B cell (primary cell): Measurements from ENCODE around the gene MRTFB. TPM values are rescaled to one million over a fixed set of nuclear protein-coding genes. Genes with fewer than 3 reads are reported as not detected.

Source experiments
- ATAC-seq: fragments of 200-7000 bp; cut with Tn5 transposase; one replicate; pipeline ENCODE4 v1.10.0; 2021; ENCODE audit warnings: low read depth, mild to moderate bottlenecking, moderate number of reproducible peaks, moderate library complexity
- CTCF ChIA-PET: fragments of 350-600 bp; sonication (Branson Sonifier 250); formaldehyde crosslinking; loops from one replicate; lab custom pipeline; 2021; ENCODE audit warnings: antibody characterized with exemption, inconsistent platforms; lab: Charles Lee
- POLR2A ChIA-PET: fragments of 350-600 bp; sonication (Branson Sonifier 250); formaldehyde crosslinking; loops from one replicate; lab custom pipeline; 2021; ENCODE audit warnings: antibody characterized with exemption; lab: Charles Lee
- DNase-seq: peaks from one replicate; pipeline ENCODE4 v3.0.0; 2013
- H2AFZ ChIP-seq: 2 replicates; pipeline ENCODE4 v1.6.1; 2012; ENCODE audit warnings: mild to moderate bottlenecking, low read depth, low read length; ENCODE audit not compliant: insufficient read depth, poor library complexity, severe bottlenecking
- H3K27ac ChIP-seq, 2 donors: 1 replicate in 1 of 2; 2 replicates in 1 of 2; pipeline ENCODE4 v1.5.1; 2012 to 2013; ENCODE audit warnings: low read length in 2 of 2, mild to moderate bottlenecking in 2 of 2, moderate library complexity in 1 of 2
- H3K27me3 ChIP-seq, 4 experiments: fragments of 200-600 bp in 1 of 4; sonication (generic) in 1 of 4; replicated peaks in 1 of 4; 1 replicate in 2 of 4; 2 replicates in 2 of 4; pipeline versions ENCODE4 v1.6.1 to v1.7.0; 2013 to 2016; ENCODE audit warnings: low read length in 3 of 4, mild to moderate bottlenecking in 2 of 4, mixed read lengths in 1 of 4, moderate library complexity in 1 of 4; ENCODE audit not compliant: insufficient read depth in 4 of 4, control insufficient read depth in 3 of 4; ENCODE audit errors: control extremely low read depth in 1 of 4
- H3K36me3 ChIP-seq, 2 experiments: replicated peaks in 1 of 2; 1 replicate in 1 of 2; 2 replicates in 1 of 2; pipeline versions ENCODE4 v1.6.1 to v1.7.1; 2013; ENCODE audit warnings: low read length in 1 of 2; ENCODE audit not compliant: insufficient read depth in 2 of 2, control insufficient read depth in 1 of 2; ENCODE audit errors: control extremely low read depth in 1 of 2, extremely low read depth in 1 of 2
- H3K4me1 ChIP-seq, 2 donors: fragments of 200-600 bp in 1 of 2; sonication (generic) in 1 of 2; 1 replicate in 1 of 2; 2 replicates in 1 of 2; pipeline versions ENCODE4 v1.5.1 to v1.6.1; 2013 to 2017; ENCODE audit warnings: low read length in 2 of 2; ENCODE audit not compliant: control insufficient read depth in 2 of 2, insufficient read depth in 2 of 2
- H3K4me2 ChIP-seq: replicated peaks from 2 replicates; pipeline ENCODE3; 2012; ENCODE audit warnings: mild to moderate bottlenecking, low read depth, low read length; ENCODE audit not compliant: poor library complexity, severe bottlenecking
- H3K4me3 ChIP-seq, 5 experiments: fragments of 200-600 bp in 1 of 5; sonication (generic) in 1 of 5; 1 replicate in 3 of 5; 2 replicates in 2 of 5; pipeline versions ENCODE4 v1.5.1 to v1.7.0; 2011 to 2016; ENCODE audit warnings: low read length in 4 of 5, mild to moderate bottlenecking in 4 of 5, low read depth in 2 of 5, control low read depth in 1 of 5, moderate library complexity in 1 of 5; ENCODE audit not compliant: insufficient read depth in 1 of 5; ENCODE audit errors: control extremely low read depth in 1 of 5, extremely low read depth in 1 of 5
- H3K79me2 ChIP-seq: fragments of 200-600 bp; sonication (generic); one replicate; pipeline ENCODE4 v1.6.0; 2016; ENCODE audit warnings: low read length; ENCODE audit not compliant: control insufficient read depth, insufficient read depth
- H3K9ac ChIP-seq: fragments of 200-600 bp; sonication (generic); 2 replicates; pipeline ENCODE4 v1.6.1; 2017; ENCODE audit warnings: mild to moderate bottlenecking, low read length, moderate library complexity
- H3K9me3 ChIP-seq, 3 donors: one replicate each; pipeline versions ENCODE4 v1.6.1 to v1.7.1; 2013; ENCODE audit warnings: low read length in 2 of 3; ENCODE audit not compliant: control insufficient read depth in 2 of 3, insufficient read depth in 1 of 3; ENCODE audit errors: control extremely low read depth in 1 of 3
- H4K20me1 ChIP-seq: 2 replicates; pipeline ENCODE4 v1.6.0; 2012; ENCODE audit warnings: mild to moderate bottlenecking, low read length; ENCODE audit not compliant: insufficient read depth, control insufficient read depth, poor library complexity, severe bottlenecking
- H3K27ac Mint-ChIP-seq: one replicate; pipeline ENCODE4 v1.8.0; 2021; ENCODE audit warnings: mixed read lengths
- H3K27me3 Mint-ChIP-seq: one replicate; pipeline ENCODE4 v1.8.0; 2021; ENCODE audit warnings: mixed read lengths
- H3K4me1 Mint-ChIP-seq: one replicate; pipeline ENCODE4 v1.8.0; 2021; ENCODE audit warnings: mixed read lengths
- H3K4me3 Mint-ChIP-seq: one replicate; pipeline ENCODE4 v1.8.0; 2021; ENCODE audit warnings: mixed read lengths
- H3K9me3 Mint-ChIP-seq: one replicate; pipeline ENCODE4 v1.8.0; 2022; ENCODE audit warnings: mixed read lengths; ENCODE audit not compliant: insufficient read depth
- EZH2 ChIP-seq: IDR thresholded peaks from 2 replicates; pipeline ENCODE4 v1.6.1; 2012; ENCODE audit warnings: borderline replicate concordance, low read depth, mild to moderate bottlenecking, moderate library complexity, low read length; ENCODE audit not compliant: insufficient read depth, poor library complexity, severe bottlenecking
- WGBS: methylation state at CpG from one replicate; pipeline ENCODE4 v1.1.5; 2013; ENCODE audit warnings: missing lambda C conversion rate; ENCODE audit not compliant: insufficient coverage; 5-methylcytosine and 5-hydroxymethylcytosine counted together
- intact Hi-C: fragments of 100-400 bp; cut with micrococcal nuclease; formaldehyde crosslinking; loops from one replicate; pipeline ENCODE4 v1.10.0; 2022
- polyA plus RNA-seq: library from polyadenylated mRNA; depleted of rRNA; stranded (reverse); fragments of >200 nt; gene quantifications from 2 replicates; pipeline ENCODE4 v1.2.3, GENCODE V29; 2012
- total RNA-seq, 2 donors: library from RNA; stranded (reverse); fragments of 120-200 nt in 1 of 2; gene quantifications; 1 replicate in 1 of 2; 2 replicates in 1 of 2; pipeline versions ENCODE4 v1.2.3 to v1.2.4, GENCODE V29; 2013 to 2022
- TF ChIP-seq, protein P1 (sequence below): fragments of 200-600 bp; IDR thresholded peaks from one replicate; pipeline ENCODE4 v1.8.0; 2022; ENCODE audit warnings: antibody characterized with exemption, mild to moderate bottlenecking

MRTFB gene
- total and polyA plus RNA-seq, 2 donors (not counting 1 experiment from before 2014, with no cell fraction given), result 6.6 to 39.5 TPM

DNA sequence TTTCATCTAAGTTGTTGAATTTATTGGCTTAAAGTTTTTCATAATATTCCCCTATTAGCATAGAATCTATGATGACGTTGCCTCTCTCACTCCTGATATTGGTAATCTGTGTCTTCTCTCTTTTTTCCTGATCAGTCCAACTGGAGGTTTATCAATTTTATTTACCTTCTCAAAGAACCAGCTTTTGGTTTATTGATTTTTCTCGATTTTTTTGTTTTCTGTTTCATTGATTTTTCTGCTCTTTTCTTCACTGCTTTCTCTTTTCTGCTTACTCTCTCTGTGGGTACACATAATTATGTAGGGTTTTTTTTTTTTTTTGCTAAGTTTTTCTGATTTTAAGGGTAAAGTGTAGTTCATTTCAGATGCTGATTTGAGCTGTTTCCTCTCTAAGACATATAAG lies 29.7 kb downstream of the MRTFB start:
- Histone ChIP-seq H3K27ac (no peak overlapping the region), H4K20me1 (no peaks in the 10 kb centered on the region), H3K36me3 (no peaks in the 10 kb centered on the region), H3K9me3 (peaks cover 0 to 5% (median 0%) of the 10 kb centered on the region in 3 donors), H3K27me3 (no peaks in the 10 kb centered on the region), H3K79me2 (peaks cover 62% of the 10 kb centered on the region), H3K4me2 (no peak overlapping the region), H3K9ac (no peak overlapping the region), H3K4me1 (peaks cover 0 to 5% of the 10 kb centered on the region in 2 donors), H3K4me3 (no peak overlapping the region), H2AFZ (no peak overlapping the region)
- H3K4me1 Mint-ChIP-seq, result peaks cover 28% of the 10 kb centered on the region
- TF ChIP-seq, protein P1, sequence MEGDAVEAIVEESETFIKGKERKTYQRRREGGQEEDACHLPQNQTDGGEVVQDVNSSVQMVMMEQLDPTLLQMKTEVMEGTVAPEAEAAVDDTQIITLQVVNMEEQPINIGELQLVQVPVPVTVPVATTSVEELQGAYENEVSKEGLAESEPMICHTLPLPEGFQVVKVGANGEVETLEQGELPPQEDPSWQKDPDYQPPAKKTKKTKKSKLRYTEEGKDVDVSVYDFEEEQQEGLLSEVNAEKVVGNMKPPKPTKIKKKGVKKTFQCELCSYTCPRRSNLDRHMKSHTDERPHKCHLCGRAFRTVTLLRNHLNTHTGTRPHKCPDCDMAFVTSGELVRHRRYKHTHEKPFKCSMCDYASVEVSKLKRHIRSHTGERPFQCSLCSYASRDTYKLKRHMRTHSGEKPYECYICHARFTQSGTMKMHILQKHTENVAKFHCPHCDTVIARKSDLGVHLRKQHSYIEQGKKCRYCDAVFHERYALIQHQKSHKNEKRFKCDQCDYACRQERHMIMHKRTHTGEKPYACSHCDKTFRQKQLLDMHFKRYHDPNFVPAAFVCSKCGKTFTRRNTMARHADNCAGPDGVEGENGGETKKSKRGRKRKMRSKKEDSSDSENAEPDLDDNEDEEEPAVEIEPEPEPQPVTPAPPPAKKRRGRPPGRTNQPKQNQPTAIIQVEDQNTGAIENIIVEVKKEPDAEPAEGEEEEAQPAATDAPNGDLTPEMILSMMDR, result no peak
- TF ChIP-seq EZH2, result no peak
- intact Hi-C loops, result no loop called here
- ATAC-seq, result no peak
- WGBS, result no CpG with 5 or more reads among the region's 2 CpGs
- H3K9me3 Mint-ChIP-seq, result no peaks in the 10 kb centered on the region
- POLR2A ChIA-PET, result no interaction called here
- no peak overlapping the region for H3K27ac Mint-ChIP-seq
- DNase-seq, result no peak
- no peaks in the 10 kb centered on the region for H3K27me3 Mint-ChIP-seq
- no peak overlapping the region for H3K4me3 Mint-ChIP-seq
- CTCF ChIA-PET, result no interaction called here

- Histone ChIP-seq H3K4me3 (no peak overlapping the region), H3K27me3 (no peaks in the 10 kb centered on the region), H3K9me3 (peaks cover 0 to 5% (median 0%) of the 10 kb centered on the region in 3 donors), H4K20me1 (no peaks in the 10 kb centered on the region), H3K9ac (no peak overlapping the region), H3K36me3 (no peaks in the 10 kb centered on the region), H3K4me1 (peaks cover 0 to 5% of the 10 kb centered on the region in 2 donors), H3K27ac (no peak overlapping the region), H3K4me2 (no peak overlapping the region), H3K79me2 (peaks cover 67% of the 10 kb centered on the region), H2AFZ (no peak overlapping the region)
- intact Hi-C loops, result no loop called here
- H3K4me3 Mint-ChIP-seq, result no peak overlapping the region
- H3K27ac Mint-ChIP-seq, result no peak overlapping the region
- ChIA-PET CTCF (no interaction called here), POLR2A (no interaction called here)
- H3K4me1 Mint-ChIP-seq, result peaks cover 28% of the 10 kb centered on the region
- no peaks in the 10 kb centered on the region for H3K27me3 Mint-ChIP-seq
- no peak for DNase-seq
- H3K9me3 Mint-ChIP-seq, result no peaks in the 10 kb centered on the region
- no peak for TF ChIP-seq EZH2
- TF ChIP-seq, protein P1, result no peak
- ATAC-seq, result no peak
Measured at GRCh38 chr16:14101415-14101814, 30.3 kb downstream of the MRTFB start.
